ENCODE measurements around the gene STAT1.

STAT1 gene

DNA sequence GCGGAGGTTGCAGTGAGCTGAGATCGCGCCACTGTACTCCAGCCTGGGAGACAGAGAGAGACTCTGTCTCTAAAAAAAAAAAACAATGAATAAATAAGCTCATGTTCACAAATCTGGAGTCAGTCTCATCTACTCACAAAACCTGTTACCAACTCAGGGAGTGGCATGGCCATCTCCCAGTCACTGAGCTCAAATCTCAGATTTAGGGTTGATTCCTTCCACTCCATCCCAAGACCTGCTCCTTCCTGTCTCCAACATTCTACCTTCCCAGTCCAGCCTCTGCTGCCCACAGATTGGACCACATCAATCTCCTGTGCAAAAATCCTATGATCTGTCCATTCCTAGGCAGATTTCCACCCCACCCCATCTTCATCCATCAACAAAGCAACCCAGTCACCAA lies 1.6 kb downstream of the STAT1 start:
- H3K4me3 ChIP-seq (ENCODE audit: control insufficient read depth, low read depth, low read length) = peak overlapping the region; percentile 47
- no peak for DNase-seq (ENCODE audit: low read depth)
- TF ChIP-seq CTCF (IDR thresholded peaks at IDR 0.05; ENCODE audit: control insufficient read depth, insufficient read depth, low read depth, low read length, missing control alignments) = no peak

DNA sequence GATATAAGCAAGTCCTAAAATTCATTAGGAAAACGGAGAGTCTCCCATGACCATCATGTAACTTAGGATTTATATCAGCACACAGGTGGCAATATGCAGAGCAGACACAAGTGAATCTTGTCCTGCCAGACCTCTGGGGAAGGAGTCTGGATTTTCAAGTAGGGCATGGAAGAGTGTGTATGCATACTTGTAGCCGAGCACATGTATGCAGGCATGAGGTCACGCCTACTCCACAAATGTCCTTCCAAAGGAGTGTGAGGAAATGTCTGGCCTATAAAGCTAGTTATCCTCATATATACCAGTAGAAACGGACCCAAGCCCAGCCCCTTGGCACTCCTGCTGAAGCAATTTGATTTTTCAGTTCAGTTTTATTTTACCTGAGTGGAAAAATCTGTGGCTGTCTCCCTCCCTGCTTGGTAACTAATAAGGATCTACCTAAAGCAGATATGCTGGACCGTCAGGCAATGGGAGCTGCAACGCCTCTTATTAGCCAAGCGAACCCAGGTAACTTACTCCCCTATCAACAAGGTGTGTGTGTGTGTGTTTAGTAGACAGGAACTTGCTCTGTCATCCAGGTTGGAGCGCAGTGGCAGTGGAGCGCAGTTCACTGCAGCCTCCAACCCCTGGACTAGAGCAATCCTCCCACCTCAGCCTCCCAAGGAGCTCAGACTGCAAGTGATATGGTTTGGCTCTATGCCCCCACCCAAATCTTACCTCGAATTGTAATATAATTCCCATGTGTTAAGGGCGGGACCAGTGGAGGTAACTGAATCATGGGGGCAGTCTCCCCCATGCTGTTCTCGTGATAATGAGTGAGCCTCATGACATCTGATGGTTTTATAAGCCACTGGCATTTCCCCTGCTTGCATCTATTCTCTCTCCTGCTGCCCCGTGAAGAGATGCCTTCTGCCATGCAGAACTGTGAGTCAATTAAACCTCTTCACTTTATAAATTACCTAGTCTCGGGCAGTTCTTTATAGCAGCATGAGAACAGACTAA lies 2.8 kb downstream of the STAT1 start:
- H3K4me3 ChIP-seq (ENCODE audit: control insufficient read depth, low read depth, low read length) = no peak overlapping the region
- DNase-seq (ENCODE audit: low read depth) = no peak
- TF ChIP-seq CTCF (IDR thresholded peaks at IDR 0.05; ENCODE audit: control insufficient read depth, insufficient read depth, low read depth, low read length, missing control alignments) = no peak

- no peak overlapping the region for H3K4me3 ChIP-seq (ENCODE audit: control insufficient read depth, low read depth, low read length)
- TF ChIP-seq CTCF (IDR thresholded peaks at IDR 0.05; ENCODE audit: control insufficient read depth, insufficient read depth, low read depth, low read length, missing control alignments) = no peak
- DNase-seq (ENCODE audit: low read depth) = no peak
These were observed 4.2 kb downstream of the STAT1 start for GRCh38 chr2:191009541-191010374.

GRCh38 chr2:191008286-191008685 lies 5.7 kb downstream of the STAT1 start:
- DNase-seq (ENCODE audit: low read depth) = no peak
- no peak overlapping the region for H3K4me3 ChIP-seq (ENCODE audit: control insufficient read depth, low read depth, low read length)
- TF ChIP-seq CTCF (IDR thresholded peaks at IDR 0.05; ENCODE audit: control insufficient read depth, insufficient read depth, low read depth, low read length, missing control alignments) = no peak

GRCh38 chr2:191006997-191007783 lies 6.8 kb downstream of the STAT1 start:
- H3K4me3 ChIP-seq (ENCODE audit: control insufficient read depth, low read depth, low read length) = no peak overlapping the region
- TF ChIP-seq CTCF (IDR thresholded peaks at IDR 0.05; ENCODE audit: control insufficient read depth, insufficient read depth, low read depth, low read length, missing control alignments) = no peak
- no peak for DNase-seq (ENCODE audit: low read depth)

DNA sequence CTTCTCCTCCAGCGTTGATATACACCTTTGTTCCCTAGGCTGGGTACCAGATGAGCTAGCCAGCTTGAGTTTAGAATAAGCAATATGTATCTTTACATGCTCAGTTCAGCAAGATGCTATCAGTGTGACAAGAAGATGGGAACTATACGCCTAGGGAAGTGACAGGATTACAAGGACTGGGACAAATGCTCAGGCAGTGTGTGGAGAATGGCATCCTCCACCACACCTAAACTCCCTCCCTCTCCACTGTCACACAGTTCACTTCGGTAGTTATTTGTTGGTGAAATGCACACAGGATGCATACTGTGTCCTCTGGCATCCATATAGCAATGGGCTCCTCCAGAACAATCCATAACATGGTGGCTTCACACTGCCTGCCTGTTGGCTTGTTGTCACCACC lies 7.7 kb downstream of the STAT1 start:
- H3K4me3 ChIP-seq (ENCODE audit: control insufficient read depth, low read depth, low read length) = no peak overlapping the region
- DNase-seq (ENCODE audit: low read depth) = no peak
- no peak for TF ChIP-seq CTCF (IDR thresholded peaks at IDR 0.05; ENCODE audit: control insufficient read depth, insufficient read depth, low read depth, low read length, missing control alignments)
